Measurements from ENCODE around the gene TNIP3.

- TF ChIP-seq, protein P1, sequence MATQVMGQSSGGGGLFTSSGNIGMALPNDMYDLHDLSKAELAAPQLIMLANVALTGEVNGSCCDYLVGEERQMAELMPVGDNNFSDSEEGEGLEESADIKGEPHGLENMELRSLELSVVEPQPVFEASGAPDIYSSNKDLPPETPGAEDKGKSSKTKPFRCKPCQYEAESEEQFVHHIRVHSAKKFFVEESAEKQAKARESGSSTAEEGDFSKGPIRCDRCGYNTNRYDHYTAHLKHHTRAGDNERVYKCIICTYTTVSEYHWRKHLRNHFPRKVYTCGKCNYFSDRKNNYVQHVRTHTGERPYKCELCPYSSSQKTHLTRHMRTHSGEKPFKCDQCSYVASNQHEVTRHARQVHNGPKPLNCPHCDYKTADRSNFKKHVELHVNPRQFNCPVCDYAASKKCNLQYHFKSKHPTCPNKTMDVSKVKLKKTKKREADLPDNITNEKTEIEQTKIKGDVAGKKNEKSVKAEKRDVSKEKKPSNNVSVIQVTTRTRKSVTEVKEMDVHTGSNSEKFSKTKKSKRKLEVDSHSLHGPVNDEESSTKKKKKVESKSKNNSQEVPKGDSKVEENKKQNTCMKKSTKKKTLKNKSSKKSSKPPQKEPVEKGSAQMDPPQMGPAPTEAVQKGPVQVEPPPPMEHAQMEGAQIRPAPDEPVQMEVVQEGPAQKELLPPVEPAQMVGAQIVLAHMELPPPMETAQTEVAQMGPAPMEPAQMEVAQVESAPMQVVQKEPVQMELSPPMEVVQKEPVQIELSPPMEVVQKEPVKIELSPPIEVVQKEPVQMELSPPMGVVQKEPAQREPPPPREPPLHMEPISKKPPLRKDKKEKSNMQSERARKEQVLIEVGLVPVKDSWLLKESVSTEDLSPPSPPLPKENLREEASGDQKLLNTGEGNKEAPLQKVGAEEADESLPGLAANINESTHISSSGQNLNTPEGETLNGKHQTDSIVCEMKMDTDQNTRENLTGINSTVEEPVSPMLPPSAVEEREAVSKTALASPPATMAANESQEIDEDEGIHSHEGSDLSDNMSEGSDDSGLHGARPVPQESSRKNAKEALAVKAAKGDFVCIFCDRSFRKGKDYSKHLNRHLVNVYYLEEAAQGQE (IDR thresholded peaks at IDR 0.05; ENCODE audit: insufficient read depth in 1 of 2, low read depth in 2 of 2, low read length in 2 of 2): no peak
- no peak for TF ChIP-seq TAF1 (IDR thresholded peaks at IDR 0.05; ENCODE audit: borderline replicate concordance, insufficient read depth, low read length)
Measured at GRCh38 chr4:121164291-121164690, at the start of gene TNIP3.

All from PFSK-1 (cell line).